ENCODE measurements around the gene LMOD3.

Gene LMOD3

GRCh38 chr3:69058180-69058946, 64.0 kb downstream of the LMOD3 start:
- DNase-seq (ENCODE audit: low spot score): no peak

Data from cerebellar cortex (tissue), 1 donor.